B cell (primary cell): ENCODE data around the gene PACSIN1. TPM values are rescaled to one million over a fixed set of nuclear protein-coding genes. Genes with fewer than 3 reads are reported as not detected.

Source experiments
- ATAC-seq: fragments of 200-7000 bp; cut with Tn5 transposase; one replicate; pipeline ENCODE4 v1.10.0; 2021; ENCODE audit warnings: low read depth, mild to moderate bottlenecking, moderate number of reproducible peaks, moderate library complexity
- CTCF ChIA-PET: fragments of 350-600 bp; sonication (Branson Sonifier 250); formaldehyde crosslinking; loops from one replicate; lab custom pipeline; 2021; ENCODE audit warnings: antibody characterized with exemption, inconsistent platforms; lab: Charles Lee
- POLR2A ChIA-PET: fragments of 350-600 bp; sonication (Branson Sonifier 250); formaldehyde crosslinking; loops from one replicate; lab custom pipeline; 2021; ENCODE audit warnings: antibody characterized with exemption; lab: Charles Lee
- DNase-seq: peaks from one replicate; pipeline ENCODE4 v3.0.0; 2013
- H2AFZ ChIP-seq: 2 replicates; pipeline ENCODE4 v1.6.1; 2012; ENCODE audit warnings: mild to moderate bottlenecking, low read depth, low read length; ENCODE audit not compliant: insufficient read depth, poor library complexity, severe bottlenecking
- H3K27ac ChIP-seq, 2 donors: 1 replicate in 1 of 2; 2 replicates in 1 of 2; pipeline ENCODE4 v1.5.1; 2012 to 2013; ENCODE audit warnings: low read length in 2 of 2, mild to moderate bottlenecking in 2 of 2, moderate library complexity in 1 of 2
- H3K27me3 ChIP-seq, 4 experiments: fragments of 200-600 bp in 1 of 4; sonication (generic) in 1 of 4; replicated peaks in 1 of 4; 1 replicate in 2 of 4; 2 replicates in 2 of 4; pipeline versions ENCODE4 v1.6.1 to v1.7.0; 2013 to 2016; ENCODE audit warnings: low read length in 3 of 4, mild to moderate bottlenecking in 2 of 4, mixed read lengths in 1 of 4, moderate library complexity in 1 of 4; ENCODE audit not compliant: insufficient read depth in 4 of 4, control insufficient read depth in 3 of 4; ENCODE audit errors: control extremely low read depth in 1 of 4
- H3K36me3 ChIP-seq, 2 experiments: replicated peaks in 1 of 2; 1 replicate in 1 of 2; 2 replicates in 1 of 2; pipeline versions ENCODE4 v1.6.1 to v1.7.1; 2013; ENCODE audit warnings: low read length in 1 of 2; ENCODE audit not compliant: insufficient read depth in 2 of 2, control insufficient read depth in 1 of 2; ENCODE audit errors: control extremely low read depth in 1 of 2, extremely low read depth in 1 of 2
- H3K4me1 ChIP-seq, 2 donors: fragments of 200-600 bp in 1 of 2; sonication (generic) in 1 of 2; 1 replicate in 1 of 2; 2 replicates in 1 of 2; pipeline versions ENCODE4 v1.5.1 to v1.6.1; 2013 to 2017; ENCODE audit warnings: low read length in 2 of 2; ENCODE audit not compliant: control insufficient read depth in 2 of 2, insufficient read depth in 2 of 2
- H3K4me2 ChIP-seq: replicated peaks from 2 replicates; pipeline ENCODE3; 2012; ENCODE audit warnings: mild to moderate bottlenecking, low read depth, low read length; ENCODE audit not compliant: poor library complexity, severe bottlenecking
- H3K4me3 ChIP-seq, 5 experiments: fragments of 200-600 bp in 1 of 5; sonication (generic) in 1 of 5; 1 replicate in 3 of 5; 2 replicates in 2 of 5; pipeline versions ENCODE4 v1.5.1 to v1.7.0; 2011 to 2016; ENCODE audit warnings: low read length in 4 of 5, mild to moderate bottlenecking in 4 of 5, low read depth in 2 of 5, control low read depth in 1 of 5, moderate library complexity in 1 of 5; ENCODE audit not compliant: insufficient read depth in 1 of 5; ENCODE audit errors: control extremely low read depth in 1 of 5, extremely low read depth in 1 of 5
- H3K79me2 ChIP-seq: fragments of 200-600 bp; sonication (generic); one replicate; pipeline ENCODE4 v1.6.0; 2016; ENCODE audit warnings: low read length; ENCODE audit not compliant: control insufficient read depth, insufficient read depth
- H3K9ac ChIP-seq: fragments of 200-600 bp; sonication (generic); 2 replicates; pipeline ENCODE4 v1.6.1; 2017; ENCODE audit warnings: mild to moderate bottlenecking, low read length, moderate library complexity
- H3K9me3 ChIP-seq, 3 donors: one replicate each; pipeline versions ENCODE4 v1.6.1 to v1.7.1; 2013; ENCODE audit warnings: low read length in 2 of 3; ENCODE audit not compliant: control insufficient read depth in 2 of 3, insufficient read depth in 1 of 3; ENCODE audit errors: control extremely low read depth in 1 of 3
- H4K20me1 ChIP-seq: 2 replicates; pipeline ENCODE4 v1.6.0; 2012; ENCODE audit warnings: mild to moderate bottlenecking, low read length; ENCODE audit not compliant: insufficient read depth, control insufficient read depth, poor library complexity, severe bottlenecking
- H3K27ac Mint-ChIP-seq: one replicate; pipeline ENCODE4 v1.8.0; 2021; ENCODE audit warnings: mixed read lengths
- H3K27me3 Mint-ChIP-seq: one replicate; pipeline ENCODE4 v1.8.0; 2021; ENCODE audit warnings: mixed read lengths
- H3K4me1 Mint-ChIP-seq: one replicate; pipeline ENCODE4 v1.8.0; 2021; ENCODE audit warnings: mixed read lengths
- H3K4me3 Mint-ChIP-seq: one replicate; pipeline ENCODE4 v1.8.0; 2021; ENCODE audit warnings: mixed read lengths
- H3K9me3 Mint-ChIP-seq: one replicate; pipeline ENCODE4 v1.8.0; 2022; ENCODE audit warnings: mixed read lengths; ENCODE audit not compliant: insufficient read depth
- EZH2 ChIP-seq: IDR thresholded peaks from 2 replicates; pipeline ENCODE4 v1.6.1; 2012; ENCODE audit warnings: borderline replicate concordance, low read depth, mild to moderate bottlenecking, moderate library complexity, low read length; ENCODE audit not compliant: insufficient read depth, poor library complexity, severe bottlenecking
- WGBS: methylation state at CpG from one replicate; pipeline ENCODE4 v1.1.5; 2013; ENCODE audit warnings: missing lambda C conversion rate; ENCODE audit not compliant: insufficient coverage; 5-methylcytosine and 5-hydroxymethylcytosine counted together
- intact Hi-C: fragments of 100-400 bp; cut with micrococcal nuclease; formaldehyde crosslinking; loops from one replicate; pipeline ENCODE4 v1.10.0; 2022
- polyA plus RNA-seq: library from polyadenylated mRNA; depleted of rRNA; stranded (reverse); fragments of >200 nt; gene quantifications from 2 replicates; pipeline ENCODE4 v1.2.3, GENCODE V29; 2012
- total RNA-seq, 2 donors: library from RNA; stranded (reverse); fragments of 120-200 nt in 1 of 2; gene quantifications; 1 replicate in 1 of 2; 2 replicates in 1 of 2; pipeline versions ENCODE4 v1.2.3 to v1.2.4, GENCODE V29; 2013 to 2022
- TF ChIP-seq, protein P1 (sequence below): fragments of 200-600 bp; IDR thresholded peaks from one replicate; pipeline ENCODE4 v1.8.0; 2022; ENCODE audit warnings: antibody characterized with exemption, mild to moderate bottlenecking

Gene PACSIN1
- total and polyA plus RNA-seq, 2 donors (not counting 1 experiment from before 2014, with no cell fraction given), result 0.18 to 0.20 TPM

DNA sequence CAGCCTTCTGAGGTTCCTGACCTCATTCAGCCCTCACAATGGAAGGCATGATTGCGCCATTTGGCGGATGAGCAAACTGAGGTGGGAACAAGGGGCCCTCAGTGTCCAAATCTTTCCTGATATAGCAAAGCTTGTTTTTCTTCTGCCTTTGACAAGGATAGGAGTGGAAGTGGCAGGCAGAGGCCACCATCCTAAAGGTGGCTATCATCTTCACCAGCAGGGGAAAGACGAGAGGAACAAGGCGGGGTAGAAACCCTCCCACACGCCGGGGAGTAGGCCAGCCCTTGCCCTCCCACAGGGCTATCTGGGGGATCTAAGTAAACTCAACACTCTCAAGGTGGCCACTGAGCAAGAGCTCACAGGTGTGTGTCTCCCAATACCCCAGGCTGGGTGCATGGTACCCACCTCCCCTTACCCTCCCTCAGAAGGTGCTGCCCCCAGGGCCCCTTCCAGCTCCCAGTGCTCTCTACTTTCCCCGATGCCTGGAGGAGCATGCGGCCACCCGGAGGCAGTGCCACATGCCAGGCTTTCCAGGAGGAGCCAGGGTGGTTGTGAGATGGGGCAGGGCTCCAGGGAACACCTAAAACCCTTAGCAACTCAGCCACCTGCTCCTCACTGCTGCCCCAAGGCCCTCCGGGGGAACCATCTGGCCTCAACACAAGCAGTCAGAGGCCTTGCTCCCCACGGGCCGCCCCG is 79.0 kb downstream of the PACSIN1 start:
- no peaks in the 10 kb centered on the region for H3K36me3 ChIP-seq
- no peak overlapping the region for H3K27ac Mint-ChIP-seq
- POLR2A ChIA-PET, result no interaction called here
- H3K4me3 ChIP-seq, result no peak overlapping the region
- intact Hi-C loops, result no loop called here
- WGBS, result 92% methylated on average over 10 of the region's 13 CpGs
- TF ChIP-seq, protein P1, sequence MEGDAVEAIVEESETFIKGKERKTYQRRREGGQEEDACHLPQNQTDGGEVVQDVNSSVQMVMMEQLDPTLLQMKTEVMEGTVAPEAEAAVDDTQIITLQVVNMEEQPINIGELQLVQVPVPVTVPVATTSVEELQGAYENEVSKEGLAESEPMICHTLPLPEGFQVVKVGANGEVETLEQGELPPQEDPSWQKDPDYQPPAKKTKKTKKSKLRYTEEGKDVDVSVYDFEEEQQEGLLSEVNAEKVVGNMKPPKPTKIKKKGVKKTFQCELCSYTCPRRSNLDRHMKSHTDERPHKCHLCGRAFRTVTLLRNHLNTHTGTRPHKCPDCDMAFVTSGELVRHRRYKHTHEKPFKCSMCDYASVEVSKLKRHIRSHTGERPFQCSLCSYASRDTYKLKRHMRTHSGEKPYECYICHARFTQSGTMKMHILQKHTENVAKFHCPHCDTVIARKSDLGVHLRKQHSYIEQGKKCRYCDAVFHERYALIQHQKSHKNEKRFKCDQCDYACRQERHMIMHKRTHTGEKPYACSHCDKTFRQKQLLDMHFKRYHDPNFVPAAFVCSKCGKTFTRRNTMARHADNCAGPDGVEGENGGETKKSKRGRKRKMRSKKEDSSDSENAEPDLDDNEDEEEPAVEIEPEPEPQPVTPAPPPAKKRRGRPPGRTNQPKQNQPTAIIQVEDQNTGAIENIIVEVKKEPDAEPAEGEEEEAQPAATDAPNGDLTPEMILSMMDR, result no peak
- no peak for TF ChIP-seq EZH2
- H3K27ac ChIP-seq, result no peak overlapping the region
- peaks cover 0 to 2% (median 0%) of the 10 kb centered on the region in 3 donors for H3K9me3 ChIP-seq
- H3K4me1 Mint-ChIP-seq, result no peaks in the 10 kb centered on the region
- no peaks in the 10 kb centered on the region for H3K4me1 ChIP-seq
- H3K4me2 ChIP-seq, result no peak overlapping the region
- CTCF ChIA-PET, result no interaction called here
- no peaks in the 10 kb centered on the region for H4K20me1 ChIP-seq
- ATAC-seq (no peak), DNase-seq (no peak)
- H3K79me2 ChIP-seq, result no peaks in the 10 kb centered on the region
- H2AFZ ChIP-seq, result no peak overlapping the region
- no peaks in the 10 kb centered on the region for H3K9me3 Mint-ChIP-seq
- H3K27me3 ChIP-seq, result no peaks in the 10 kb centered on the region
- H3K27me3 Mint-ChIP-seq, result no peaks in the 10 kb centered on the region
- H3K4me3 Mint-ChIP-seq, result no peak overlapping the region
- no peak overlapping the region for H3K9ac ChIP-seq

- 23% methylated on average over 4 of the region's 11 CpGs for WGBS
- Histone ChIP-seq H3K79me2 (no peaks in the 10 kb centered on the region), H3K27me3 (no peaks in the 10 kb centered on the region), H3K9me3 (peaks cover 0 to 4% (median 0%) of the 10 kb centered on the region in 3 donors), H3K36me3 (no peaks in the 10 kb centered on the region), H3K27ac (no peak overlapping the region), H3K4me1 (no peaks in the 10 kb centered on the region), H3K4me2 (no peak overlapping the region), H4K20me1 (no peaks in the 10 kb centered on the region), H2AFZ (no peak overlapping the region), H3K9ac (no peak overlapping the region), H3K4me3 (no peak overlapping the region)
- intact Hi-C loops, result no loop called here
- TF ChIP-seq EZH2, result no peak
- TF ChIP-seq, protein P1, result no peak
- no peaks in the 10 kb centered on the region for H3K4me1 Mint-ChIP-seq
- POLR2A ChIA-PET, result no interaction called here
- no peak overlapping the region for H3K4me3 Mint-ChIP-seq
- DNase-seq, result no peak
- H3K27ac Mint-ChIP-seq, result no peak overlapping the region
- CTCF ChIA-PET, result interaction anchor here (0.8 kb wide), 1 partner anchor 20 kb away, joined by 4 read pairs; no protein-coding TSS in a partner anchor
- H3K9me3 Mint-ChIP-seq, result no peaks in the 10 kb centered on the region
- H3K27me3 Mint-ChIP-seq, result no peaks in the 10 kb centered on the region
- no peak for ATAC-seq
Observed at GRCh38 chr6:34546551-34547321, 80.9 kb downstream of the PACSIN1 start.
